Measurements from ENCODE around the gene CYSTM1.

The CYSTM1 gene

DNA sequence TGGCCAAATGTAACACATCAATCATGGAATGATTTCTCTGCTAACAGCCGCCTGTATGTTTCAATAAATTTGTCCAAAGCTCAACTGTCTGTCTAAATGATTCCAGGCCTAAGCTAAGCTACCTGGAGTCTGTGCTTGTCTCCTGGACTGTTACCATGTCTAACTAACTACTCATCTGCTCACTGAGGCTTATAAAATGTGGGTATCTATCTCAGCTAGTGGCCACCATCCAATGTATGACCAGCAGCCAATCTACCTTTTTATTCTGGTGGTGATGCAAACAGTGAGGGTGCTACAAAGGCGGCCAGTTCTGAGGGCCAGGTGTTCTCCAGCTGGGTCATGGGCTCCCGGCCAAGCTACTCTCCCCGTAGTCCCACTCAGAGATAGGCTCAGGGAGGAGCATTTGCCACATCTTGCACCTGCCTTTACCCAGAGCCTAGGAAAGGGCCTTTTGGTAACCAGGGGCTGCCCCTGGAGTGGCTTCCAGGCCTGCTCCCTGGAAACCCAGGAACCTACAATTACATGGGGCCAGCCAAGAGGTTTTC, 68.8 kb downstream of the CYSTM1 start:
- H3K79me2 ChIP-seq (ENCODE audit: control insufficient read depth, low read length): no peaks in the 10 kb centered on the region
- no peaks in the 10 kb centered on the region for H3F3A ChIP-seq (ENCODE audit: control insufficient read depth, insufficient read depth)
- peaks cover 19% of the 10 kb centered on the region for H3K4me1 ChIP-seq (ENCODE audit: control insufficient read depth, low read length)
- TF ChIP-seq CTCF (IDR thresholded peaks at IDR 0.05; ENCODE audit: low read depth, low read length, poor library complexity, severe bottlenecking): no peak
- no peak for TF ChIP-seq EZH2phosphoT487 (IDR thresholded peaks at IDR 0.05; ENCODE audit: borderline replicate concordance, low read length)
- no peaks in the 10 kb centered on the region for H3K9me3 ChIP-seq (ENCODE audit: control insufficient read depth, insufficient read depth, low read length)
- H3K27ac ChIP-seq (ENCODE audit: low read depth, low read length): no peak overlapping the region
- H3K36me3 ChIP-seq (ENCODE audit: control insufficient read depth, low read length): peaks cover 17% of the 10 kb centered on the region
- H3K9me2 ChIP-seq (replicated peaks; ENCODE audit: control insufficient read depth, low read length): no peaks in the 10 kb centered on the region
- no peak overlapping the region for H3K4me2 ChIP-seq (ENCODE audit: low read length)
- H4K20me1 ChIP-seq (ENCODE audit: control insufficient read depth, insufficient read depth, low read depth, low read length): 0 out of 2 replicates have a peak, but pooled peaks cover 3% of the 10 kb centered on the region
- no peaks in the 10 kb centered on the region for H3K27me3 ChIP-seq (ENCODE audit: control insufficient read depth, low read length)
- H3K4me3 ChIP-seq (ENCODE audit: low read length): no peak overlapping the region

GRCh38 chr5:140244525-140245025, 69.6 kb downstream of the CYSTM1 start:
- H3K36me3 ChIP-seq (ENCODE audit: control insufficient read depth, low read length): peaks cover 17% of the 10 kb centered on the region
- peak overlapping the region; percentile 60 for H3K4me2 ChIP-seq (ENCODE audit: low read length)
- H3K79me2 ChIP-seq (ENCODE audit: control insufficient read depth, low read length): no peaks in the 10 kb centered on the region
- no peaks in the 10 kb centered on the region for H3K9me3 ChIP-seq (ENCODE audit: control insufficient read depth, insufficient read depth, low read length)
- H3F3A ChIP-seq (ENCODE audit: control insufficient read depth, insufficient read depth): no peaks in the 10 kb centered on the region
- peaks cover 21% of the 10 kb centered on the region for H3K4me1 ChIP-seq (ENCODE audit: control insufficient read depth, low read length)
- no peaks in the 10 kb centered on the region for H3K9me2 ChIP-seq (replicated peaks; ENCODE audit: control insufficient read depth, low read length)
- TF ChIP-seq CTCF (IDR thresholded peaks at IDR 0.05; ENCODE audit: low read depth, low read length, poor library complexity, severe bottlenecking) (peak; percentile 81), EZH2phosphoT487 (IDR thresholded peaks at IDR 0.05; ENCODE audit: borderline replicate concordance, low read length) (no peak)
- H4K20me1 ChIP-seq (ENCODE audit: control insufficient read depth, insufficient read depth, low read depth, low read length): 0 out of 2 replicates have a peak, but pooled peaks cover 1% of the 10 kb centered on the region
- no peak overlapping the region for H3K4me3 ChIP-seq (ENCODE audit: low read length)
- no peaks in the 10 kb centered on the region for H3K27me3 ChIP-seq (ENCODE audit: control insufficient read depth, low read length)
- 0 out of 2 replicates have a peak overlapping the region, but pooled peaks have one; percentile 38 for H3K27ac ChIP-seq (ENCODE audit: low read depth, low read length)

DNA sequence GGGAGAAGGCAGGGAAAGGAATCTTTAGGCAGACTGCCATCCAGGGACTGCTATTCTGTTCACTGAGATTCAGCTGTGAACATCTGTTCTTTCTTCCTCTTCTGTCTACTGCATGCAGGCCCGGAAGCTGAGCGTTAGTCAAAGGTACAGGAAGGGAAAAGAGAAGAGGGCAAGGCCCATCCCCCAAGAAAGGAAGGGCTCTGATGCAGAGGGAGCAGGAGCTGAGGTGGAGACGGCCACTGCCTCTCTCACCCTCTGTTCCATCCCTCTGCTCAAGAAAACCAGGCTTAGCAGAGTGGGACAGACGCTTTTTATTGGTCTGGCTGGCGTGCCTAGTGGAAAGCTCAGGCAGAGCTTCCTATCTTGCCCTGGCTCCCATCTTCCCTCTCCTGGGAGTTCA, 70.4 kb downstream of the CYSTM1 start:
- peak overlapping the region; percentile 38; the same call in 1 of the 2 replicates for H3K27ac ChIP-seq (ENCODE audit: low read depth, low read length)
- H3K9me2 ChIP-seq (replicated peaks; ENCODE audit: control insufficient read depth, low read length): no peaks in the 10 kb centered on the region
- H3K4me2 ChIP-seq (ENCODE audit: low read length): peak overlapping the region; percentile 60
- peaks cover 29% of the 10 kb centered on the region for H3K4me1 ChIP-seq (ENCODE audit: control insufficient read depth, low read length)
- H3K9me3 ChIP-seq (ENCODE audit: control insufficient read depth, insufficient read depth, low read length): no peaks in the 10 kb centered on the region
- 0 out of 2 replicates have a peak, but pooled peaks cover 2% of the 10 kb centered on the region for H3K79me2 ChIP-seq (ENCODE audit: control insufficient read depth, low read length)
- H3K27me3 ChIP-seq (ENCODE audit: control insufficient read depth, low read length): no peaks in the 10 kb centered on the region
- peak overlapping the region; percentile 41 for H3K4me3 ChIP-seq (ENCODE audit: low read length)
- peaks cover 21% of the 10 kb centered on the region for H3K36me3 ChIP-seq (ENCODE audit: control insufficient read depth, low read length)
- H3F3A ChIP-seq (ENCODE audit: control insufficient read depth, insufficient read depth): no peaks in the 10 kb centered on the region
- no peaks in the 10 kb centered on the region for H4K20me1 ChIP-seq (ENCODE audit: control insufficient read depth, insufficient read depth, low read depth, low read length)
- no peak for TF ChIP-seq CTCF (IDR thresholded peaks at IDR 0.05; ENCODE audit: low read depth, low read length, poor library complexity, severe bottlenecking)
- TF ChIP-seq EZH2phosphoT487 (IDR thresholded peaks at IDR 0.05; ENCODE audit: borderline replicate concordance, low read length): no peak

Data from DOHH2 (cell line).